Ectodermal cell (in vitro differentiated cells): ENCODE measurements around the gene ENTHD1.

ENCODE experiments used
- H3K27ac ChIP-seq: 2 replicates; pipeline ENCODE4 v1.7.0; 2013; ENCODE audit warnings: mild to moderate bottlenecking, low read depth, low read length; ENCODE audit not compliant: insufficient read depth, poor library complexity, severe bottlenecking
- H3K27me3 ChIP-seq: 2 replicates; pipeline ENCODE4 v1.7.0; 2013; ENCODE audit warnings: mild to moderate bottlenecking, low read length; ENCODE audit not compliant: insufficient read depth, control insufficient read depth, poor library complexity, severe bottlenecking
- H3K36me3 ChIP-seq: one replicate; pipeline ENCODE4 v1.7.0; 2013; ENCODE audit warnings: low read length; ENCODE audit not compliant: control insufficient read depth, insufficient read depth
- H3K4me1 ChIP-seq: one replicate; pipeline ENCODE4 v1.7.0; 2013; ENCODE audit warnings: low read length; ENCODE audit not compliant: control insufficient read depth, insufficient read depth
- H3K4me3 ChIP-seq: 2 replicates; pipeline ENCODE4 v1.7.0; 2013; ENCODE audit warnings: low read depth, low read length, control low read depth; ENCODE audit not compliant: insufficient read depth
- H3K9me3 ChIP-seq: 2 replicates; pipeline ENCODE4 v1.7.0; 2013; ENCODE audit warnings: mild to moderate bottlenecking, low read length, moderate library complexity; ENCODE audit not compliant: control insufficient read depth
- WGBS, 2 experiments: methylation state at CpG; one replicate each; pipeline ENCODE4 v1.1.7; 2013; ENCODE audit warnings: missing lambda C conversion rate in 2 of 2; 5-methylcytosine and 5-hydroxymethylcytosine counted together

ENTHD1 gene

DNA sequence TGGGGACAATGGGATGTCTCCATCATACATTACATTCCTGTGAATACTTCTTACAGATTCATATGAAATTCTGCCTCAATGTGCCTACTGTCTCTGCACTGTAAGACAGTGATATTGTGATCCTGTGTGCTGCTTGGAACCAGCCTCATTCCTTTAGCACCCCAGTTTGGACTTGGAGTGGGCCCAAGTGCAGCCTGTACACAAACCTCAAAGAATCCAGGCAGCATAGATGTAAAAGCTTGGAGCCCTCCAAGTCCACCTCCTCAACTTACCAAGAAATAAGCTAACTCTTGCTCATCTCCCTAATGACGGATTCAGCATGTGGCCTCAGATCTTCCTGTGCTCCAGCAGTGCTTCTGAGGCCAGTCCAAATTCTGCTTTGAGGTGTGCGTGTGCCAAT is 31.7 kb upstream of the ENTHD1 start:
- no peaks in the 10 kb centered on the region for H3K36me3 ChIP-seq
- H3K27me3 ChIP-seq, result no peaks in the 10 kb centered on the region
- 95 to 97% methylated on average over 2 of the region's 2 CpGs for WGBS, 2 experiments
- no peaks in the 10 kb centered on the region for H3K4me1 ChIP-seq
- H3K9me3 ChIP-seq, result no peaks in the 10 kb centered on the region
- H3K4me3 ChIP-seq, result no peak overlapping the region
- H3K27ac ChIP-seq, result no peak overlapping the region

DNA sequence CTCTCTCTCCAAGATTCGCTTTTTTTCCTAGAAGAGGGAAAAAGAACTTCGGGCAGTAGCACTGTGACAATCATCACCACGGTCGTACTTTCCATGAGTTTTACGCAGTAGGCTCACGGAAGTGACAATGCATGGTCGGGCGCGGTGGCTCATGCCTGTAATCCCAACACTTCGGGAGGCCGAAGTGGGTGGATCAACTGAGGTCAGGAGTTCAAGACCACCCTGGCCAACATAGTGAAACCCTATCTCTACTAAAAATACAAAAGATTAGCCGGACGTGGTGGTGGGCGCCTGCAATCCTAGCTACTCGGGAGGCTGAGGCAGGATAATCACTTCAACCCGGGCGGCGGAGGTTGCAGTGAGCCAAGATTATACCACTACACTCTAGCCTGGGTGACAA is 30.7 kb upstream of the ENTHD1 start:
- Histone ChIP-seq H3K4me1 (no peaks in the 10 kb centered on the region), H3K27ac (no peak overlapping the region), H3K27me3 (no peaks in the 10 kb centered on the region), H3K9me3 (no peaks in the 10 kb centered on the region), H3K4me3 (no peak overlapping the region), H3K36me3 (no peaks in the 10 kb centered on the region)
- WGBS, 2 experiments, result 92 to 93% methylated on average over 18 of the region's 18 CpGs

DNA sequence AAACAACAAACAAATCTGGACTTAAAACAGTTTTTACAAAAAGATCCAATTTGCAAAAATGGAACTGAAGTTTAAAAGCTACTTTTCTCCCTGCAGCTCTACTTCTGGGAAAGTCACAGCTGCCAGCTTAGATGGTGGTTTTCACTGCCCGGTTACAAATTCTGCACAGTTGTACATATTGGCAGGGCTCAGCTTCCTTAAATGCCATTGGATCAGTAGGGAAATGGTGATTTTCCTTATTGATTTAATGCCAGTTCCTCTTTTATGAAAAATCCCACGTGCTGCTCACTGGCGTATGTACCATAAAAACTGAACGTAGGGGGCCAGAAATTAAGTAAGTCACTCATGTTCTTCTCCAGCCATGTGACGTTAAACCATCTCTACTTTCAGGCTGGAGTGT is 30.1 kb upstream of the ENTHD1 start:
- Histone ChIP-seq H3K4me1 (no peaks in the 10 kb centered on the region), H3K9me3 (no peaks in the 10 kb centered on the region), H3K27ac (no peak overlapping the region), H3K4me3 (no peak overlapping the region), H3K36me3 (no peaks in the 10 kb centered on the region), H3K27me3 (no peaks in the 10 kb centered on the region)
- WGBS, 2 experiments, result 95 to 96% methylated on average over 5 of the region's 5 CpGs

DNA sequence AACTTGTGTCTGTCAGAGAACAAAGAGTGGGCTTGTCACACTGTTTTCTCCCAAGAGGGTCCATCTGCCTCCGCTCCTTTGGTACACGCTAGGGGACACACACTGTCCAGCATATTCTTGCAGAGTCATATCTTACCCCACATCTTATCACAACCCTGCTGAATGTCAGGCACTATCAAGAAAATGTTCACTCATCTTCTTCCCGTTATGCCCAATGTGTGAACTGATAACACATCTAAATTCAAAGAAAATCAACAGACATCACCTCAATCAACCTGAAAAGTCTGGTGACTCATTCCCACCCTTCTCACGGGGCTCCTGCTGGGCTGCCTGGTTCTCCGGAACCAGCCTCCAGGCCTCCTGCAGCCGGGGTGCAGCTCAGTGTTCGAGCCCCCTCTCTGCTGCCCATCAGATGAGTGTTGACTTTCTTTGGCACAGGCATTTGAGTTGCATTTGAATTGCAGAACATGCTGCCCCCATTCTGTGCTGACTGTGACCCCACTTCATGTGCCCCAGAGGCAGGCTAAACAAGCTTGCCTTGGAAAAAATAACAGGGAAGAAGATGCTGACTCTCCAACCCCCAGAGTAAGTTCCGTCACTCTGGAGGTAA is 26.7 kb upstream of the ENTHD1 start:
- WGBS, 2 experiments, result 89 to 90% methylated on average over 8 of the region's 8 CpGs
- no peaks in the 10 kb centered on the region for H3K36me3 ChIP-seq
- H3K4me1 ChIP-seq, result peaks cover 8% of the 10 kb centered on the region
- no peak overlapping the region for H3K4me3 ChIP-seq
- H3K27me3 ChIP-seq, result no peaks in the 10 kb centered on the region
- no peak overlapping the region for H3K27ac ChIP-seq
- H3K9me3 ChIP-seq, result no peaks in the 10 kb centered on the region

DNA sequence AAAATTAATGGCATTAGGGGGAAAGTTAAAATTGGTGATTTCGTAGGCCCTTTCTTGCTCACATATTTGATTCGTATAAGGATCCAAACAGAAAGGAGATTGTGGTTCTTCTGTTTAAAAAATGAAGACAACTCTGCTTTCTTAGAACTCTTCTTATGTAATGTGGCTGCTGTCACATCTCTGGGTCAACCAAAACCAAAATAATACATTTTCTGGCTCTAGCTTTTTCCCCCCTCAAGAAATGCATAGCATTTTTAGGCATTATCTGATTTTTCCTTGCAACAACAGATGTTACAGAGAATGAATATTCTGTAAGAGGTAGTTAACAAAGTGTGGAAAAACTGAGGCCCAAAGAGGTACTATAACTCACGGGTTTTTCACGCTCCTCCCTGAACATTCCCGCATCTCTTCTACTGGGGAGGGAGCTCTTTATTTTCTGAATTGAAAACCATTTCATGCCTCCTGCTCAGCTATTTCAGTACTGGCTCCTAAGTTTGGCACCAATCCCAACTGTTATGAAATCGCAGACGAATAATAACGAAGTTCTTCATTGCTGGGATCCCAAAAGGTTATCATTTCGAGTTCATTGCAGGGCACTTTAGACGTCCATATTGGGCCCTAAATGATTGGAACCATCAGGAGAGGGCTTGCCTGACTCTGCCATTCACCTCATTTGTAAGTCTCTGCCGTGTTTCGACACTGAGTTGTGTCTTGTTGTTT is 24.4 kb upstream of the ENTHD1 start:
- H3K9me3 ChIP-seq, result no peaks in the 10 kb centered on the region
- H3K27ac ChIP-seq, result no peak overlapping the region
- H3K36me3 ChIP-seq, result no peaks in the 10 kb centered on the region
- H3K4me1 ChIP-seq, result peaks cover 22% of the 10 kb centered on the region
- H3K27me3 ChIP-seq, result no peaks in the 10 kb centered on the region
- no peak overlapping the region for H3K4me3 ChIP-seq
- WGBS, 2 experiments, result 89 to 92% methylated on average over 10 to 12 of the region's 12 CpGs

DNA sequence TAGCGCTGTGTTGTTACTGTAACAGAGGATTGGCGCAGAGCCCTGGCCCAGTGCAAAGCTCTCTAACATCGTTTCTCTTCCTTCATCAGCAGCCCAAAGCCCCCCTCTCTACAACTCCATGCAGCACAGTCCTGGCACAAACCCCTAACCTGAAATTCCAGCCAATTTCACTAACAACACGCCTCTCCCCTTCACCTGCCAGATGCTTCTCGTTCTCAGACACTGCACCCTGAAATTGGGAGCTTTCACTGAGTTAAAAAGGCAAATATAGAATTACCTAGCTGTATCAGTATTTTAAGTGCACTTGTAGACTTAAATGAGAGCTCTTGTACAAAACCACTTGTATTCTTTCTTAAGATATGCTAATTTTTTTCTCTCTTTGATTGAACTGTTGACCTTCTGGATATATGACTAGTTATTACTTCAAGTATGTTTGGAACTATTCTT is 23.7 kb upstream of the ENTHD1 start:
- Histone ChIP-seq H3K4me3 (no peak overlapping the region), H3K36me3 (no peaks in the 10 kb centered on the region), H3K27me3 (no peaks in the 10 kb centered on the region), H3K9me3 (no peaks in the 10 kb centered on the region), H3K4me1 (peaks cover 24% of the 10 kb centered on the region), H3K27ac (no peak overlapping the region)
- WGBS, 2 experiments, result 84 to 87% methylated on average over 5 of the region's 5 CpGs

DNA sequence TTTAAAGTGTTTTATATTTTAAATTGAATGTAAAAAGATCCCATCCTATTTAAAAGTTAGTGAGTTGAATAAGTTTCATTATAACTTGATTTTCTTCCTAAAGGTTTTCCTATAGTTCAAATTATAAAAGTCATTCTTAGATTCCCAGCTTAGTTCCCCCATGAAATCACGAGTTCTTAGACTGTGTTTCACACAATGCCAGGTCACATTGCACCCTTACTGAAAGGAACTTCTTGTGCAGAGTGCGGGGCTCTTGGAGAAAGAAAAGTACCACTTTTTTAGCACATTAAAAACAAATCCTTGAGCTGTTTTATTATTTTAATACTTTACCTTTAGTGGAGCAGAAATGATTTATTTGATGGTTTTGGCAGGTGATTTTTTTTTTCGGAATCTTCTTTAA is 22.9 kb upstream of the ENTHD1 start:
- H3K27ac ChIP-seq, result no peak overlapping the region
- H3K36me3 ChIP-seq, result no peaks in the 10 kb centered on the region
- H3K4me3 ChIP-seq, result no peak overlapping the region
- H3K9me3 ChIP-seq, result no peaks in the 10 kb centered on the region
- H3K4me1 ChIP-seq, result peaks cover 24% of the 10 kb centered on the region
- H3K27me3 ChIP-seq, result no peaks in the 10 kb centered on the region
- 93 to 100% methylated on average over 2 of the region's 3 CpGs for WGBS, 2 experiments

DNA sequence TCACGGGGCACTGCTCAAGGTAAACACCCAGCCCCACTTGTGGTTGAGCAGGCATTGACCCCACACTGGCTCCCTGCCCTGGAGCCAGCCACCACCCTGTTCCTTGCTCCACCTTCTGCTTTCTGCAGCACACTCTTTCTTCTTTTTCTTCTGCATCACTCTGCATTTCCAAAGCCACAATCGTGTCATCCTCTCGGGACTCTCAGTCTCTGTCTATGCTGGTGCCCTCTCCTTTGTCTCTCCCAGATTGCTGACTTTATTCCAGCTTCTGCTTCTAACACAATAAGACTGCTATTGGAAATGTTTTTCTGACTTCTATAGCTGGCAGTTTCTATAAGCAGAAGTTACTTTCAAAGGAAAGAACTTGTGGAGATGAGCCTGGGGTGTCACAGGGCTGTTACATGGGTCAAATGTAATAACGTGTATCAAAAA is 21.8 kb upstream of the ENTHD1 start:
- Histone ChIP-seq H3K36me3 (no peaks in the 10 kb centered on the region), H3K9me3 (no peaks in the 10 kb centered on the region)
- WGBS, 2 experiments, result 49 to 56% methylated on average over 4 of the region's 4 CpGs

DNA sequence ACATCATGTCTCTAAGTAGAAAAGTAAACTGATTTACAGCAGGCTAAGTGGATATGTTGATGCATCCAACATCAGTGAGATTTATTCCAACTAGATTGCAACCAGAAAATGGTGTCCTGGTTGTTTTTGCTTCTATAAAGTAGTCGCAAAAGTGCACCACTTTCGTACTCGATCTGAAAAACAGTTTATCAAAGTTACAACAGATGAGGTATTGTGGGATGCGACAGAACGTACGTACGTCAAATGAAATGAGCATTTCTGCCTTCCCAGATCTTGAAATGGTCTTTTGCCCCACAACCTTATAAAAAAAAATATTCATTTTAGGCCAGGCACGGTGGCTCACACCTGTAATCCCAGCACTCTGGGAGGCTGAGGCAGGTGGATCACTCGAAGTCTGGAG is 21.0 kb upstream of the ENTHD1 start:
- 94 to 96% methylated on average over 9 of the region's 9 CpGs for WGBS, 2 experiments
- H3K27me3 ChIP-seq, result no peaks in the 10 kb centered on the region
- H3K9me3 ChIP-seq, result no peaks in the 10 kb centered on the region
- H3K27ac ChIP-seq, result no peak overlapping the region
- peaks cover 24% of the 10 kb centered on the region for H3K4me1 ChIP-seq
- no peaks in the 10 kb centered on the region for H3K36me3 ChIP-seq
- no peak overlapping the region for H3K4me3 ChIP-seq

More for the DNA sequence above, 21.8 kb upstream of the ENTHD1 start:
- no peaks in the 10 kb centered on the region for H3K27me3 ChIP-seq
- H3K4me1 ChIP-seq, result peaks cover 24% of the 10 kb centered on the region
- no peak overlapping the region for H3K4me3 ChIP-seq
- no peak overlapping the region for H3K27ac ChIP-seq

DNA sequence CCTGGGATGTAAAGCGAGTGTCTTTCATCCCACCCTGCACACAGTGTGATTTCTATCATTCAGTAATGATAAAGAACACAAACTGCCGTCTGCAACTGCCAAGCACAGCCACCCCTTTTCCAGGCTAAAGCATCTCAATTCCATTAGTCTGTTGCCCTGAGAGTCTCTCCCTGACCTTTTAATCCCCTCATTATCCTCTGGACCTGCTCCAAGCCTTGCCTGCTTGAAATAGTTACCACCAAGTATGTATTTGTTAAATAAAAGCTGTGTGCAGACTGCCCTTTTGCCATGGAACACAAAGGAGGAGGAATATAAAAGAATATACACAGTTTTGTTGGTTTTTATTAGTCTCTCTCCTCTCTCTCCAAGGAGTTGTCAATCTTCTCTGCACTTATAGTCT is 20.3 kb upstream of the ENTHD1 start:
- Histone ChIP-seq H3K36me3 (no peaks in the 10 kb centered on the region), H3K27me3 (no peaks in the 10 kb centered on the region), H3K4me3 (no peak overlapping the region), H3K4me1 (peaks cover 24% of the 10 kb centered on the region), H3K9me3 (no peaks in the 10 kb centered on the region), H3K27ac (no peak overlapping the region)
- WGBS, 2 experiments, result 46 to 64% methylated on average over 2 of the region's 2 CpGs
